Kidney glomerular epithelial cell (primary cell): ENCODE data around the gene AGBL3.
A peak's percentile ranks its signal among the peaks of the same experiment; 100 is the strongest.

ENCODE experiments used
- DNase-seq: peaks from one replicate; lab custom pipeline; 2025; lab: John Stamatoyannopoulos, UW

AGBL3 gene

GRCh38 chr7:134986363-134987251 lies at the start of gene AGBL3:
AGBL3 (plus strand) TSS chr7:134986508; CDS start chr7:134987934, 1,426 bp downstream.
- DNase-seq: peak; percentile 96

DNA sequence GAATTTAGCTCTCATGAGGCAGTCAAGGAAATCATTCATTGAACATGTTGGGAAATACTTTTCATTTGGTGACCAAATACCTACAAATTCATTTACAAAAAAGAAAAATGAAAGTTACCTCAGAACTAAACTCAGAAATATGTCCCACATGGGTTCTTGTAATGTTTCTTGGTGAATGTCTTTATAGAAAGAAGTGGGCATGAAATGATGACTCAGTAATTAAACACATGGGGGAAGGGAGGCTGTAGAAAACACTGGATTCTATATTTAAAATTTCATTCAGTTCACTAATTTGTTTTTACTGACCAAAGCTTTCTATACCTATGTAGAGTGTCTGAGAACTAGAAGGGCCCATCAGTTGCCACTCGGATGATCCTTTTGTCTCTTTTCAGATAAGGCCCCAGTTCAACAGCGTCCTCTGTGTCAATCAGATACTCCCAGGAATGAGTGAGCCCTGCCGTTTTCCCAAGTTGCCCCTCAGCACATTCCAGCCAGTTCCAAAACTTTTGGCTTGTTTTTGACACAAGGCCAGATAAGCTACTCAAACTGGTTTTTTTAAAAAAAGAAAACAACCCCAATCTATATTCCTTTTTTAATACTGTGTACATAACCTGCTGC lies 49.3 kb upstream of the AGBL3 start:
- DNase-seq: no peak

DNA sequence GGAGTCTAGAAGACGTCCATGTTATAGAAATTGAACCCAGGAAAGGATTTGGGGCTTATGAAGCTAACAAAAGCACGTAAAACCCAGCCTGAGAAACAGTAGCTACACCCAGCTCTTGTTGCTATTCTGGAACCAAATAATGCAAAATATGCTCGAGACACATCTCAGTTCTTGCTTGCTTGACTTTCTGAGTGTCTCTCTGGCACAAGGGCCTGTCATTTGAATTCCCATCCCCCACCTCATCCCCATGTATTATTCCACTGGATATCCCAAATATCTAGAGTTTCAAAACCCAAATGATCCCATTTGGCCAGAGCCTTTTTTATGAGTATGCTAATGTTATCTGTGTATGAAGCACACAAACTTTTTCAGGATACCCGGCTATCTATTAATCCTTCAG lies 48.2 kb upstream of the AGBL3 start:
- DNase-seq: no peak

DNA sequence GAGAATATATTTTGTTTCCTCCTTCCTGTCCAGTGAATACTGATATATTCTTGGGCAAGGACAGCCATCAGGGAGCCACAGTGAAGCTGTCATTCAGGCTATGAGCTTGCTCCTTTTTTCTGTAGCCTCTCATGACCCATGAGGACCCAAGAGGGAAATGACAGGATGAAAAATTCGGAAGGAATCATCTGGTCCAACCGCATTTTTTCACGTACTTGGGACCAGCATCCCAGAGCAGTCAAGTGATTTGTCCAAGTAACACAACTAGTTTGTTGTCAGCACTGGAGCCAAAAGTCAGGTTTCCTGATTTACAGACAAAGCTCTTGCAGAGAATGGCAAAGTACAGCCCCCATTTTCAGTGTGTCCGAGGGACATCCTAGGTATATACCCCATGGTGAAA lies 47.2 kb upstream of the AGBL3 start:
- no peak for DNase-seq

DNA sequence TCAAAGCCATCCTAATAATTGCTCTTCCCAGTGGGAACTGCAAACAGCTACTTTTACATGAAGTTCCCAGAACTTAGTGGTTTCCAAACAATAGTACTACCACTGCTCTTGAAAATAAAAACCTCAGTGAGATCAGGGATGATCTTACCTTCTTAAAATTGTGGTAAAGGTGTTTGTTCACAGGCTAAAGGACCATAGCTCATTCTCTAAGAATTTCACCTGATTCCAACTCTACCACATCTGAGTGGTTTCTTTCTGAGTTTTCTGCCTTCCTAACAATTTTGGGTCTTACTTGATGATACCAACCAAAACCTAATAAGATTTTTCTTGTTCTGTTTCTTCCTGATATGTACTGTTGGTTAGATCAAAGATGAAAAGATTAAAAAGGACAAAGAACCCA lies 45.6 kb upstream of the AGBL3 start:
- no peak for DNase-seq

DNA sequence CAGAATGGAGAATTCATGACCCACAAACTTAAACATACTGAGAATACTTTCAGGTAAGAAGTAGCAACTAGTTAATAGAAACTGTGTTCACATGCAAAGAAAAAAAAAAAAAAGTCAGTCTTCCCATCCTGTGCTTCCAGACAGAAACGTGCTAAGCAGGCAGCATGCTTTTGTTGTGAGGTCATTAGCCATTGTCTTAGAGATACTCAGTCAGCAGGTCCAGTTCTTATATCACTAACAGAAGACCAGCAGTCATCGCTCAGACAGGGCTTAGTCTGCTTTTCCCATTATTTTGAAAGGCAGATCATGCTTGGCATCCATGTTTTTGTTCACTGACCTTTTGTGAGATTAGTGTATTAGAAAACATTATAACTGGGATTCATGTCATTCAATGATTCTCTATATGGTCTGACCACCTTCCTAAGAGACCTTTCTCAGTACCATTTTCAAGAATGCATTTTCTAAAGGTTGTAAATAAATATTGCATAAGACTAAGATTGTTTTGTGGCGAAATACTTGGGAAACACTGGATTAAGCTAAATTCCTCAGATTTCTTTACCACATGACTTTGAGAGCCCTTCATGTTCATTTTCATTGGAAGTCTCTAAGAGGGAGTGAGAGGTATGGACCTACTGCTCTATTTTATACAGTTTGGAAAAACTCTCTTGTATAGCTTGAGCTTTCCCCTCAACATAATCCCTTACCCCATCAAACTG lies 45.0 kb upstream of the AGBL3 start:
- DNase-seq: peak; percentile 84

- DNase-seq: no peak
Measured at GRCh38 chr7:134941952-134942351, 44.4 kb upstream of the AGBL3 start.

- DNase-seq: no peak
Measured at GRCh38 chr7:134942690-134943466, 43.4 kb upstream of the AGBL3 start.

DNA sequence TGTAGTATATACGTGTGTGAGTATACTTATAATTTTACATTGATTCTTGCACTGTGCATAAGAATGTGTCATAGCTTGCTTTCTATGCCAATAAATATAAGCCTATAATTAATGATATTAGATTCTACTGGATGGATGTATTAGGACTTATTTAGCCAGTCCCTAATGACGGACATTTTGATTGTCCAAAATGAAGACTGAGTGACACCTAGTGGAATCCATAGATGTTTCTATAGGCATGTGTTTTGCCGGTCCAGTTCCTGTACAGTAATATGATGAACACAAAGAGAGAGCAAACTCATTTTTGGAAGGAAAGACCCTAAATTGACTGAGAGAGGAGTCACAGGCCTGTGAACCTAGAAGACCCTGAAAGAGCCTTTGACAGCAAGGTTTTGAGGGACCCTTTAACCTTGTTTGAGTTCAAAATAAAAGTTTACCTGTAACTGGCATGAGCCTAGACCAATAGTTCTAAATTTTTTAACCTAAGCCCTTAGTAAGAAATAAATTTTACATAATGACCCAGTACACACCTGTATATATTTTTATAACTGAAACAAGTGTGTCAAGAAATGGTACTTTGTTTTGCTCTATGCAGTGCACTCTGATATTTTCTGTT lies 42.4 kb upstream of the AGBL3 start:
- DNase-seq: no peak

- no peak for DNase-seq
Measured at GRCh38 chr7:134945691-134946090, 40.6 kb upstream of the AGBL3 start.

DNA sequence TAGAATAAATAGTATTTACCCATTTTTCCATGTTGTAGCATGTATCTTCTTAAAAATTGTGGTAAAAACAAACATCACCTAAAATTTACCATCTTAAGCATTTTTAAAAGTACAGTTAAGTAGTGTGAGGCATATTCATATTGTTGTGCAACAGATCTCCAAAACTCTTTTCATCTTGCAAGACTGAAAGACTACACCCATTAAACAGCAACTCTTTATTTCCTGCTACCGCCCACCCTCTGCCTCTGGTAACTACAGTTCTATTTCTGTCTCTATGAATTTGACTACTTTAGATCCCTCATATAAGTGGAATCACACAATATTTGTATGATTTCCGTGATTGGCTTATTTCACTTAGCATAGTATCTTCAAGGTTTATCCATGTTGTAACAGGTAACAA lies 40.0 kb upstream of the AGBL3 start:
- no peak for DNase-seq

DNA sequence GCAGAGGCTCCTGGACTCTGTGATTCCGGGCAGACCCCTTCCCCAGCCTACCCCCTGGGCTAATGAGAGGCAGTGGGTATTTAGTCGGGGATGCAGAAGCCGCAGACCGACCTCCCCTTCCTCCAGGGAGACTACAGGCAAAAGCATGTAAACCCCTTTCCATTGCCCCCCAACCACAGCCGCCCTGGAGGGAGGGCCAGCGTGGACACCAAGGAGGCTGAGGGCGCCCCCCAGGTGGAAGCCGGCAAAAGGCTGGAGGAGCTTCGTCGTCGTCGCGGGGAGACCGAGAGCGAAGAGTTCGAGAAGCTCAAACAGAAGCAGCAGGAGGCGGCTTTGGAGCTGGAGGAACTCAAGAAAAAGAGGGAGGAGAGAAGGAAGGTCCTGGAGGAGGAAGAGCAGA lies 39.0 kb upstream of the AGBL3 start:
- DNase-seq: no peak

- DNase-seq: no peak
Measured at GRCh38 chr7:134947831-134948230, 38.5 kb upstream of the AGBL3 start.

- DNase-seq: no peak
Measured at GRCh38 chr7:134948246-134948645, 38.1 kb upstream of the AGBL3 start.

GRCh38 chr7:134948736-134949135 lies 37.6 kb upstream of the AGBL3 start:
- no peak for DNase-seq

DNA sequence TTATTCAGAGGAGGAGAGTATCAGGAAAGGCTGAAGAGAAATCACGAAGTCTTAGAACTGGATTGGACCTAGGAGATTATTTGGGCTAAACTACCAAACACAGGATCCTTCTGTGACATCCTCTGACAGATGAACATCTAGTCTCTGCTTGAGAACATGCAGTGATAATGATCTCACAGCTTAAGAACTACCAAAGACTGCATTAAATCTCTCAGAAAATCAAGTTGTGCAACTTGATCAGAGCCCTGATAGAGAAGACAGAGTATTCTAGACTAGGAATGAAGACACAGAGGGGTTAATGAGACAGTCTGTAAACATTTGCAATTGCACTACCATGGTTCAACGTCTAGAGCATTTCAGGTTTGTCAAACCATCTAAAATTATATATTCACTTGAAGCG lies 37.1 kb upstream of the AGBL3 start:
- no peak for DNase-seq

DNA sequence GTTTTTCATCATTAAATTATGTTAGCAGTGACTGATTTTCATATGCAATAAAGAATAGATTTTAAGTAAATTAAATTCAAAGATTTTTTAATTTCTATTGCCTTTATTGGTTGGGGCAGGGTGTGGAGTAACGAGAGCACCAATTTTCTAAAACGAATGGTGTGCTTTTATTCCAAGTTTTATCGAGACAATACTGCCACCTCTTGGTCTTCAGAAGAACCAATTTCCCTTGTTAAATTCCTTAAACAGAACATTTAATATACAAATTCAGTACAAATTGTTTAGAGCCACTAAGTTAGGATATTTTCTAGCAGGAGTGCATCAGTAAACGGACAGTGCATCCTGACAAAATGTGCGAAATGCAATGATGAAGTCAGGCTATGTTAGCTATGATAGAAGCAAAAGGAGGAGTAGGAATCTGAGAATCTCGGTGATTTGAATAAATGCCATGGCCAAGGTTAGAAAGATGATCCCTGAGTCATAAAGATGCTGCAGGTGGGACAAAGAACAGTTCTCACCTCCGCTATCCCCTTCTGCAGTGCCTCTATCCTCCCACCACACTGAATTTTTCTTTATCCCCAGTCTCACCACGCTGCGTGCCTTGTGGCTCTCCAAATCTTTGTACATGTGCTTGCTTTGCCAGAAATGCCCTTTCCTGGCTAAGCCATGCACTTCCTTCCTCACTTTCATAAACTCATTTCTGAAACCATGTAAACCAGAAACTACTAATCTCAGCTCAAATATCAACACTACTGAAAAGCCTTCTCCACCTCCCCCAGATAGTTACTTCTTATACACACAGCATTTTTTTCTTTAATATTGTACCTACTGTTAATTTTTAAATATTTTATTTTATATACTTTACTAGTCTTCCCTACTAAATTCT lies 31.9 kb upstream of the AGBL3 start:
- no peak for DNase-seq

GRCh38 chr7:134957005-134957404 lies 29.3 kb upstream of the AGBL3 start:
- DNase-seq: no peak

DNA sequence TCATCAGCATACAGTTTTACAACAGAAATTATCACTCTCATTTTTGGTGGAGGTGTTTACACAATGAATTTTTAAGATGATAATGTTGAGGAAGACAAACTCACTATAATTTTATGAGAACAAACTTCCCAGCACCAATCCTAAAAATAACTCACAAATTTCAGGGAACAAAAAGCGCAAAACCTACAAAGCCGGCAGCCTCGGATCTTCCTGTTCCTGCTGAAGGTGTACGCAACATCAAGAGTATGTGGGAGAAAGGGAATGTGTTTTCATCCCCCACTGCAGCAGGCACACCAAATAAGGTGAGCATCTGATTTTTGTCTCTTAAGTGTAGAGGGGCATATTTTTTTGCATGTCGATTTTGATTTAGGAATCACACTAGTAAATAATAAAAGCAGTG lies 26.5 kb upstream of the AGBL3 start:
- no peak for DNase-seq

- DNase-seq: no peak
Measured at GRCh38 chr7:134962270-134962780, 24.0 kb upstream of the AGBL3 start.
